GM21825 (cell line): ENCODE measurements around the gene PSMB2.
A peak's percentile ranks its signal among the peaks of the same experiment; 100 is the strongest.
"Not testable (repeated sequence)": the region's sequence is repeated elsewhere in the genome, so short reads cannot be mapped to it uniquely, and the experiment has no call there.

Experiments used
- ATAC-seq: cut with Tn5 transposase; IDR thresholded peaks from one replicate; pipeline ENCODE4 v1.9.1; 2021; ENCODE audit warnings: mild to moderate bottlenecking, moderate library complexity; ENCODE audit not compliant: unreplicated experiment

PSMB2 gene

GRCh38 chr1:35594005-35594760, 47.1 kb downstream of the PSMB2 start:
- ATAC-seq: no peak

DNA sequence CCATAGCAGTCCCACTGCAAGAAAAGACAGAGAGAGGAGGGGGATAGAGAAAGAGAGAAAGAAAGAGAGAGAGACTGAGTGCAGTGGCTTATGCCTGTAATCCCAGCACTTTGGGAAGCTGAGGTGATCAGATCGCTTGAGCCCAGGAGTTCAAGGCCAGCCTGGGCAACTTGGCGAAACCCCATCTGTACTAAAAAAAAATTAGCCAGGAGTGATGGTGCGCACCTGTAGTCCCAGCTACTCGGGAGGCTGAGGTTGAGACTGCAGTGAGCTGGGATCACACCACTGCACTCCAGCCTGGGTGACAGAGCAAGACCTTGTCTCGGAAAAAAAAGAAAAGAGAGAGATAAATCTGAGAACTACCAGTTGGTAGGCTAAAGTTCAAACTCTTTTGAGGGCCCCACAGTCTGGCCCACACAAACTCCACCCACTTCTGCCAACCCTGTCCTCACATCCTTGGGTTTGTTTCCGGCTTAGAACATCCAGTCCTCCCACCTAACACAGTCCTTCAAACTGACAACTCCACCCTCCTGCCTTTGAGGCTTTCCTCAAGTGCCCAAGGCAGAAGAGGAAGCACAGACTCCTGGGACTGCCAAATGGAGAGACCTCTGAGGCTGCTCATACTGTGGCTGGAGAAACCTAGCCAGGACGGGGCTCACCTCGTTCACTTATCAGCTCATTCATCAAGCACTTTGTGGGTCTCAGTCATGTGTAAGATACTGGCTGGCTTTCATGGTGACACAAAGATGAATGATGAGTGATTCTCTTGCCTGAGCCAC, 48.1 kb downstream of the PSMB2 start:
- ATAC-seq: no peak

- ATAC-seq: no peak
Measured at GRCh38 chr1:35591211-35591610, 50.1 kb downstream of the PSMB2 start.

GRCh38 chr1:35590476-35591040, 50.8 kb downstream of the PSMB2 start:
- ATAC-seq: no peak

- no peak for ATAC-seq
Measured at GRCh38 chr1:35589516-35590427, 51.6 kb downstream of the PSMB2 start.

- ATAC-seq: no peak
Measured at GRCh38 chr1:35588197-35588910, 53.0 kb downstream of the PSMB2 start.

DNA sequence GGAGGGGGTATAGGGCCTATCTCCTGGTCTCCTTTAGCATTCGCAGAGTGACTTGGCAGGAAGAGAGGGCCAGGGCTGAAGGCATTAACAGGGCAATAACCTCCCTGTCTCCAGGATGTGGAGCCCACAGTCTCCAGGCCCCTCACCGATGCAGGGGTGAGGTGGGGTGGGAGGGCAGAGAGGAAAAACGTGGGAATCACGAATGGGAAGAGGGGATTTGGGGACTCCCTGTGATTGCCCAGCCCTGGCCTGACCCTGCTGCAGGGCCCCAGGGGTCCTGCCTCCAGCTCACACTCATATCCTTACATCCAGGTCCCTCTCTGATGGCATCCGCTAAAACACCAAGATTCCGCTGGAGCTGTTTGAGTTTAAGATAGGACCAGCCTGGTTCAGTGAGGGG, 53.6 kb downstream of the PSMB2 start:
- no peak for ATAC-seq

DNA sequence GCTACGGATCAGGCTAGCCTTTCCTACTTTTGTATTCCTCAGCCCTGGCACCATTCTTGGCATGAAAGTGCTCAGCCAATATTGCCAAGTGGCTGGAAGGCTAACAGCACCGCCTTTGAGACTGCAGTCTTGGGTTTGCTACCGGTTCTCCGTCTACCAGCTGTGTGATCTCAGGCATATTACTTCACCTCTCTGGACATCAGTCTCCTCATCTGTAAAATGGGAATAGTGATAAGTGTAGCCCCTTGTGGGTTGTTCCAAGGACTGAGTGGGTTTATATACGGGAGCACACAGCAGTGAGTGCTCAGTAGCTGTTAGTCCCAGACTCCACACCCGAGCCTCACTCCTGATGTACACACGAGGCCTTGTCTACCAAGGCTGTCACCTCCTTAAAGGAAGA, 54.5 kb downstream of the PSMB2 start:
- ATAC-seq: no peak

- not testable (repeated sequence) for ATAC-seq
Measured at GRCh38 chr1:35585805-35586204, 55.5 kb downstream of the PSMB2 start.

GRCh38 chr1:35585281-35585680, 56.0 kb downstream of the PSMB2 start:
- no peak for ATAC-seq

DNA sequence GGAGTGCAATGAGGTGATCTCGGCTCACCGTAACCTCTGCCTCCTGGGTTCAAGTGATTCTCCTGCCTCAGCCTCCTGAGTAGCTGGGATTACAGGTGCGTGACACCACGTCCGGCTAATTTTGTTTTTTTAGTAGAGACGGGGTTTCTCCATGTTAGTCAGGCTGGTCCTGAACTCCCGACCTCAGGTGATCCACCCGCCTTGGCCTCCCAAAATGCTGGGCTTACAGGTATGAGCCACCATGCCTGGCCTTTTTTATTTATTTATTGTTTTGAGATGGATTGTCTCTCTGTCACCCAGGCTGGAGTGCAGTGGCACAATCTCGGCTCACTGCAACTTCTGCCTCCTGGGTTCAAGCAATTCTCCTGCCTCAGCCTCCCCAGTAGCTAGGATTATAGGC, 59.7 kb downstream of the PSMB2 start:
- not testable (repeated sequence) for ATAC-seq

- no peak for ATAC-seq
Measured at GRCh38 chr1:35580949-35581388, 60.4 kb downstream of the PSMB2 start.

DNA sequence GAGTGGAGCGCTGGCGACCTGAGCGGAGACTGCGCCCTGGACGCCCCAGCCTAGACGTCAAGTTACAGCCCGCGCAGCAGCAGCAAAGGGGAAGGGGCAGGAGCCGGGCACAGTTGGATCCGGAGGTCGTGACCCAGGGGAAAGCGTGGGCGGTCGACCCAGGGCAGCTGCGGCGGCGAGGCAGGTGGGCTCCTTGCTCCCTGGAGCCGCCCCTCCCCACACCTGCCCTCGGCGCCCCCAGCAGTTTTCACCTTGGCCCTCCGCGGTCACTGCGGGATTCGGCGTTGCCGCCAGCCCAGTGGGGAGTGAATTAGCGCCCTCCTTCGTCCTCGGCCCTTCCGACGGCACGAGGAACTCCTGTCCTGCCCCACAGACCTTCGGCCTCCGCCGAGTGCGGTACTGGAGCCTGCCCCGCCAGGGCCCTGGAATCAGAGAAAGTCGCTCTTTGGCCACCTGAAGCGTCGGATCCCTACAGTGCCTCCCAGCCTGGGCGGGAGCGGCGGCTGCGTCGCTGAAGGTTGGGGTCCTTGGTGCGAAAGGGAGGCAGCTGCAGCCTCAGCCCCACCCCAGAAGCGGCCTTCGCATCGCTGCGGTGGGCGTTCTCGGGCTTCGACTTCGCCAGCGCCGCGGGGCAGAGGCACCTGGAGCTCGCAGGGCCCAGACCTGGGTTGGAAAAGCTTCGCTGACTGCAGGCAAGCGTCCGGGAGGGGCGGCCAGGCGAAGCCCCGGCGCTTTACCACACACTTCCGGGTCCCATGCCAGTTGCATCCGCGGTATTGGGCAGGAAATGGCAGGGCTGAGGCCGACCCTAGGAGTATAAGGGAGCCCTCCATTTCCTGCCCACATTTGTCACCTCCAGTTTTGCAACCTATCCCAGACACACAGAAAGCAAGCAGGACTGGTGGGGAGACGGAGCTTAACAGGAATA, 64.0 kb downstream of the PSMB2 start:
- ATAC-seq: peak; percentile 66

- not testable (repeated sequence) for ATAC-seq
Measured at GRCh38 chr1:35576766-35577070, 64.6 kb downstream of the PSMB2 start.

DNA sequence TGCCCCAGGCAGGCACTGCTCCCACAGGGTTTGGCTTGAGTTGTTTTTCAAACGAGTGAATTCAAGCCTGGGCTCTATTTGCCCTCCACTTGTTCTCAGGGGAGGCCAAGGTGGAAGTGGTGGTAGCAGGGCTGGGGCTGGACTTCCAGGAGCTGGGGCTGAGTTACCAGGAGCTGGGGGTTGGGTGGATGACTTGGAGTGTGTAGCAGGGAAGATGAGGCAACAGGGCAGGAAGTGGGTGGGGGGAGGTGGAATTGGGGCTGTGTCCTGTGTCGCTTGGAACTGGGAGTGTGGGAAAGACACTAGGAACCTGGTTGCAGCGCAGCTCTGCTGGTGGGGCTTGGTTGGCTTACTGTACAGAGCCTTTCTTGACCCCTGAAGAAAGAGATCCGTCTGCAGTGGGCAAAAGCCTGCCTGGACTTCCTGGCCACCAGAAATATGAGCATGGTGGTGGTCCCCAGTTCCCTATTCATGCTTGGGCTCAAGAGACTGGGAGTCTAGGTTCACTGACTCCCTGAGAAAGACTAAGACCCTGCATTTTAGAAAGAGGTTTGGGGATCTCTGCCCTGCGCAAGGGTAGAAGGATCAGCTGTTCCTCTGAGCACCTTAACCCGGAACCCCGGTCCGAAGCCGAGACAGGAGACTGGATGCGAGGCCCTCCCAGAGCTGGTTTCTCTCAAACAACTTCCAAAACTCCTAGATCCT, 65.1 kb downstream of the PSMB2 start:
- ATAC-seq: no peak

DNA sequence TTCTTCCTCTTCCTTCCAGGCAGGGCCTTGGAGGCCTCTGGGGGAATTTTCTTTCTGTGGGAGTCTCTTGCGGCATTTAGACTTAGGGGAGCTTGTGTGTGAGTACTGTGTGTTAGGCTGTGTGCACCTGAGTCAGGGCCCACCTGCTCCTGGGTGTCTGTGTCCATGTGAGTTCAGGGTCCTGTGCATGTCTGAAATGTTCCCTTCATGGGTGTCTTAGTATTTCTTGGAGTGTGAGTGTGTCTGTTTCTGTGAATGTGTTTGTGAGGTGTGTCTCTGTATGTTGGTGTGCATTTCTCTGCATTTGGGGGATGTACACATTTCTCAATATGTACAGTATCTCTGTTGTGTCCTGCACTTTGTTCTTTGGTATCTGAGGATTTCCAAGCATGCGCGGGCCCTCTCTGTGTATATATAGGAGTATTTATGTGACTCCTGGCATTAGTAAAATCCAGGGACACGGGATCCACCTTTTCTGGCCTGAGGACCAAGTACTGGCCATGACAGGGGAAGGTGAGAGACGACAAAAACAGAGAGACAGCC, 65.8 kb downstream of the PSMB2 start:
- ATAC-seq: no peak

GRCh38 chr1:35574655-35575415, 66.5 kb downstream of the PSMB2 start:
- ATAC-seq: no peak
